Measurements from ENCODE around the gene PGPEP1. TPM values are rescaled to one million over a fixed set of nuclear protein-coding genes. Genes with fewer than 3 reads are reported as not detected.
A peak's percentile ranks its signal among the peaks of the same experiment; 100 is the strongest.

Gene PGPEP1
- total RNA-seq: 5.6 and 6.9 TPM in 2 replicates

GRCh38 chr19:18340190-18340989, at the start of gene PGPEP1:
Gene PGPEP1 (plus strand): TSS chr19:18340598. CDS start chr19:18340682, 84 bp downstream.
- intact Hi-C loops (cut with micrococcal nuclease): loop anchor here (2.0 kb wide), 1 partner anchor 78 kb away; the partner anchor contains the start of gene SSBP4
- POLR2A ChIA-PET: interaction anchor here (0.8 to 1.6 kb wide), 6 partner anchors 17 to 62 kb away, joined by 3 to 6 read pairs (median 4); partner anchors contain the start of gene LSM4

GRCh38 chr19:18291019-18291524, 49.3 kb upstream of the PGPEP1 start:
- TF ChIP-seq CTCF (IDR thresholded peaks at IDR 0.05): no peak
- H3K27me3 Mint-ChIP-seq: no peaks in the 10 kb centered on the region
- ChIA-PET CTCF (interaction anchor here (0.6 to 3.8 kb wide), 6 partner anchors 11 to 283 kb away, joined by 3 to 60 read pairs (median 10); partner anchors contain the start of genes ARRDC2, JUND and LSM4), POLR2A (interaction anchor here (0.6 to 9.5 kb wide), 10 partner anchors 12 to 764 kb away, joined by 3 to 926 read pairs (median 34); partner anchors contain the start of genes IQCN, JUND and LSM4)
- H3K4me3 Mint-ChIP-seq: peak overlapping the region; percentile 95
- ATAC-seq (ENCODE audit: low read depth) (no peak), DNase-seq (no peak)
- peaks cover 2% of the 10 kb centered on the region for H3K36me3 Mint-ChIP-seq (ENCODE audit: low read depth)
- peak overlapping the region; percentile 96 for H3K27ac Mint-ChIP-seq
- H3K4me1 Mint-ChIP-seq: peaks cover 63% of the 10 kb centered on the region
- H3K9me3 Mint-ChIP-seq: no peaks in the 10 kb centered on the region
- intact Hi-C loops (cut with micrococcal nuclease): no loop called here

More at GRCh38 chr19:18340190-18340989, at the start of gene PGPEP1:
- Mint-ChIP-seq H3K4me3 (peak within 1 kb of the TSS; percentile 80), H3K27me3 (peaks cover 6% of the 10 kb centered on the region), H3K27ac (peak within 1 kb of the TSS; percentile 3), H3K4me1 (peaks cover 13% of the 10 kb centered on the region), H3K9me3 (no peaks in the 10 kb centered on the region), H3K36me3 (ENCODE audit: low read depth) (peaks cover 14% of the 10 kb centered on the region)
- CTCF ChIA-PET: interaction anchor here (1.0 to 2.0 kb wide), 3 partner anchors 11 to 61 kb away, joined by 3 to 15 read pairs (median 6); no protein-coding TSS in a partner anchor
- DNase-seq: peak; percentile 70
- peak; percentile 72 for ATAC-seq (ENCODE audit: low read depth)
- no peak for TF ChIP-seq CTCF (IDR thresholded peaks at IDR 0.05)

- POLR2A ChIA-PET: interaction anchor here (0.6 to 9.5 kb wide), 15 partner anchors 11 to 445 kb away, joined by 3 to 926 read pairs (median 6); partner anchors contain the start of genes IQCN, JUND, LSM4 and RAB3A
- Mint-ChIP-seq H3K27me3 (no peaks in the 10 kb centered on the region), H3K36me3 (ENCODE audit: low read depth) (peaks cover 2% of the 10 kb centered on the region), H3K4me1 (peaks cover 60% of the 10 kb centered on the region), H3K9me3 (no peaks in the 10 kb centered on the region), H3K27ac (peak overlapping the region; percentile 96), H3K4me3 (peak overlapping the region; percentile 95)
- ATAC-seq (ENCODE audit: low read depth) (peak; percentile 59), DNase-seq (peak; percentile 88)
- intact Hi-C loops (cut with micrococcal nuclease): loop anchor here (2.0 kb wide), 1 partner anchor 267 kb away; no protein-coding TSS in a partner anchor
- CTCF ChIA-PET: interaction anchor here (1.7 to 3.8 kb wide), 3 partner anchors 12 to 34 kb away, joined by 5 to 60 read pairs (median 16); partner anchors contain the start of gene JUND
- TF ChIP-seq CTCF (IDR thresholded peaks at IDR 0.05): no peak
Measured at GRCh38 chr19:18291590-18292461, 48.6 kb upstream of the PGPEP1 start.

GRCh38 chr19:18292462-18292809, 48.0 kb upstream of the PGPEP1 start:
- ATAC-seq (ENCODE audit: low read depth) (no peak), DNase-seq (no peak)
- TF ChIP-seq CTCF (IDR thresholded peaks at IDR 0.05): no peak
- POLR2A ChIA-PET: interaction anchor here (0.5 to 9.5 kb wide), 20 partner anchors 10 to 1705 kb away, joined by 3 to 926 read pairs (median 6); partner anchors contain the start of genes IQCN, JUND, LSM4 and RAB3A
- H3K27ac Mint-ChIP-seq: peak overlapping the region; percentile 96
- H3K4me1 Mint-ChIP-seq: peaks cover 60% of the 10 kb centered on the region
- no peaks in the 10 kb centered on the region for H3K27me3 Mint-ChIP-seq
- no peaks in the 10 kb centered on the region for H3K9me3 Mint-ChIP-seq
- peak overlapping the region; percentile 95 for H3K4me3 Mint-ChIP-seq
- intact Hi-C loops (cut with micrococcal nuclease): loop anchor here (2.0 kb wide), 1 partner anchor 268 kb away; no protein-coding TSS in a partner anchor
- peaks cover 2% of the 10 kb centered on the region for H3K36me3 Mint-ChIP-seq (ENCODE audit: low read depth)
- CTCF ChIA-PET: interaction anchor here (0.9 to 3.8 kb wide), 4 partner anchors 12 to 34 kb away, joined by 3 to 60 read pairs (median 10); partner anchors contain the start of genes JUND and LSM4

Measured in activated B cell treated with CpG ODN at 0.5 μM for 24 hours (primary cell).